ENCODE results near the gene FUCA2.

FUCA2 gene

GRCh38 chr6:143498428-143498827 is 13.1 kb downstream of the FUCA2 start:
- TF ChIP-seq, protein P1, sequence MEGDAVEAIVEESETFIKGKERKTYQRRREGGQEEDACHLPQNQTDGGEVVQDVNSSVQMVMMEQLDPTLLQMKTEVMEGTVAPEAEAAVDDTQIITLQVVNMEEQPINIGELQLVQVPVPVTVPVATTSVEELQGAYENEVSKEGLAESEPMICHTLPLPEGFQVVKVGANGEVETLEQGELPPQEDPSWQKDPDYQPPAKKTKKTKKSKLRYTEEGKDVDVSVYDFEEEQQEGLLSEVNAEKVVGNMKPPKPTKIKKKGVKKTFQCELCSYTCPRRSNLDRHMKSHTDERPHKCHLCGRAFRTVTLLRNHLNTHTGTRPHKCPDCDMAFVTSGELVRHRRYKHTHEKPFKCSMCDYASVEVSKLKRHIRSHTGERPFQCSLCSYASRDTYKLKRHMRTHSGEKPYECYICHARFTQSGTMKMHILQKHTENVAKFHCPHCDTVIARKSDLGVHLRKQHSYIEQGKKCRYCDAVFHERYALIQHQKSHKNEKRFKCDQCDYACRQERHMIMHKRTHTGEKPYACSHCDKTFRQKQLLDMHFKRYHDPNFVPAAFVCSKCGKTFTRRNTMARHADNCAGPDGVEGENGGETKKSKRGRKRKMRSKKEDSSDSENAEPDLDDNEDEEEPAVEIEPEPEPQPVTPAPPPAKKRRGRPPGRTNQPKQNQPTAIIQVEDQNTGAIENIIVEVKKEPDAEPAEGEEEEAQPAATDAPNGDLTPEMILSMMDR (IDR thresholded peaks at IDR 0.05; ENCODE audit: low read depth, low read length, poor library complexity, severe bottlenecking), result no peak
- TF ChIP-seq EZH2phosphoT487 (IDR thresholded peaks at IDR 0.05; ENCODE audit: borderline replicate concordance, low read length), result no peak
- Histone ChIP-seq H3K4me1 (ENCODE audit: control insufficient read depth, low read length) (no peaks in the 10 kb centered on the region), H3K27ac (ENCODE audit: low read depth, low read length) (no peak overlapping the region), H3K27me3 (ENCODE audit: control insufficient read depth, low read length) (no peaks in the 10 kb centered on the region), H3K4me2 (ENCODE audit: low read length) (no peak overlapping the region), H3K79me2 (ENCODE audit: control insufficient read depth, low read length) (no peaks in the 10 kb centered on the region), H3K9me2 (replicated peaks; ENCODE audit: control insufficient read depth, low read length) (no peaks in the 10 kb centered on the region), H4K20me1 (ENCODE audit: control insufficient read depth, insufficient read depth, low read depth, low read length) (no peaks in the 10 kb centered on the region), H3F3A (ENCODE audit: control insufficient read depth, insufficient read depth) (no peaks in the 10 kb centered on the region), H3K36me3 (ENCODE audit: control insufficient read depth, low read length) (no peaks in the 10 kb centered on the region), H3K9me3 (ENCODE audit: control insufficient read depth, insufficient read depth, low read length) (no peaks in the 10 kb centered on the region), H3K4me3 (ENCODE audit: low read length) (no peak overlapping the region)

DNA sequence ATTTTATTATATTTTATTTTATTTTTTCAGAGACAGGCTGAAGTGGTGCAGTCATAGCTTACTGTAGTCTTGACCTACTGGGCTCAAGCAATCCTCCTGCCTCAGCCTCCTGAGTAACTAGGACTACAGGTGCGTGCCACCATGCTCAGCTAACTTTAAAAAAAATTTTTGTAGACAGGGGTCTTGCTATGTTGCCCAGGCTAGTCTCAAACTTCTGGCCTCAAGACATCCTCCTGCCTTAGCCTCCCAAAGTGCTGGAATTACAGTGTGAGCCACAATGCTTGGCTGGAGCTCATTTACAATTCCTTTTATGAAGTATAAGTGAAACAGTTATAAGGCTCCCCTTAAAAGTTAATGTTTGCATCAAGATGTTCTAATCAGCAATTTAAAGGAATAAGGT is 14.5 kb downstream of the FUCA2 start:
- H3F3A ChIP-seq (ENCODE audit: control insufficient read depth, insufficient read depth), result no peaks in the 10 kb centered on the region
- H3K9me2 ChIP-seq (replicated peaks; ENCODE audit: control insufficient read depth, low read length), result no peaks in the 10 kb centered on the region
- no peak for TF ChIP-seq EZH2phosphoT487 (IDR thresholded peaks at IDR 0.05; ENCODE audit: borderline replicate concordance, low read length)
- no peak overlapping the region for H3K27ac ChIP-seq (ENCODE audit: low read depth, low read length)
- H3K27me3 ChIP-seq (ENCODE audit: control insufficient read depth, low read length), result no peaks in the 10 kb centered on the region
- H3K9me3 ChIP-seq (ENCODE audit: control insufficient read depth, insufficient read depth, low read length), result no peaks in the 10 kb centered on the region
- H3K4me3 ChIP-seq (ENCODE audit: low read length), result no peak overlapping the region
- H3K4me1 ChIP-seq (ENCODE audit: control insufficient read depth, low read length), result no peaks in the 10 kb centered on the region
- no peaks in the 10 kb centered on the region for H3K36me3 ChIP-seq (ENCODE audit: control insufficient read depth, low read length)
- no peaks in the 10 kb centered on the region for H4K20me1 ChIP-seq (ENCODE audit: control insufficient read depth, insufficient read depth, low read depth, low read length)
- no peak overlapping the region for H3K4me2 ChIP-seq (ENCODE audit: low read length)
- no peaks in the 10 kb centered on the region for H3K79me2 ChIP-seq (ENCODE audit: control insufficient read depth, low read length)

- Histone ChIP-seq H3K4me1 (ENCODE audit: control insufficient read depth, low read length) (no peaks in the 10 kb centered on the region), H3K4me2 (ENCODE audit: low read length) (no peak overlapping the region), H3K27me3 (ENCODE audit: control insufficient read depth, low read length) (no peaks in the 10 kb centered on the region), H3K79me2 (ENCODE audit: control insufficient read depth, low read length) (no peaks in the 10 kb centered on the region), H4K20me1 (ENCODE audit: control insufficient read depth, insufficient read depth, low read depth, low read length) (no peaks in the 10 kb centered on the region), H3K9me2 (replicated peaks; ENCODE audit: control insufficient read depth, low read length) (no peaks in the 10 kb centered on the region), H3F3A (ENCODE audit: control insufficient read depth, insufficient read depth) (no peaks in the 10 kb centered on the region), H3K9me3 (ENCODE audit: control insufficient read depth, insufficient read depth, low read length) (no peaks in the 10 kb centered on the region), H3K27ac (ENCODE audit: low read depth, low read length) (no peak overlapping the region), H3K4me3 (ENCODE audit: low read length) (no peak overlapping the region), H3K36me3 (ENCODE audit: control insufficient read depth, low read length) (no peaks in the 10 kb centered on the region)
- TF ChIP-seq, protein P1 (IDR thresholded peaks at IDR 0.05; ENCODE audit: low read depth, low read length, poor library complexity, severe bottlenecking), result no peak
- no peak for TF ChIP-seq EZH2phosphoT487 (IDR thresholded peaks at IDR 0.05; ENCODE audit: borderline replicate concordance, low read length)
Measured at GRCh38 chr6:143490775-143491174, 20.7 kb downstream of the FUCA2 start.

DNA sequence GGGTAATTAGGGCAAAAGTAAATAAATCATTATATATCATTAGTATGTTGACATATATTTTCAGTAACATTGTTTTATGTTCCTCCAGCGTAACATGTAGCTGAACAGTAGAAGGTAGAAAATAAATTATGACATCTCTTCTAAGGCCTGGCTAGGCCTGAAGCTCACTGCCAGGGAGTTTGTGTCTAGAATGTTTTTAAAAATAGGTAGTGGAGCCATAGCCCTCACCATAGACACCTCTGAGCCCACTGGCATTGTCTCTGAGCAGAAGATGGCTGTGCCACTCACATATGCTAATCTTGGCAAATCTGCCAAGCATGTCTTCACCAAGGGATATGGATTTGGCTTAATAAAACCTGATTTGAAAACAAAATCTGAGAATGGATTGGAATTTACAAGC is 21.3 kb downstream of the FUCA2 start:
- Histone ChIP-seq H3K4me1 (ENCODE audit: control insufficient read depth, low read length) (no peaks in the 10 kb centered on the region), H4K20me1 (ENCODE audit: control insufficient read depth, insufficient read depth, low read depth, low read length) (no peaks in the 10 kb centered on the region), H3K4me2 (ENCODE audit: low read length) (no peak overlapping the region), H3F3A (ENCODE audit: control insufficient read depth, insufficient read depth) (no peaks in the 10 kb centered on the region), H3K4me3 (ENCODE audit: low read length) (no peak overlapping the region), H3K79me2 (ENCODE audit: control insufficient read depth, low read length) (no peaks in the 10 kb centered on the region), H3K27me3 (ENCODE audit: control insufficient read depth, low read length) (no peaks in the 10 kb centered on the region), H3K36me3 (ENCODE audit: control insufficient read depth, low read length) (no peaks in the 10 kb centered on the region), H3K9me3 (ENCODE audit: control insufficient read depth, insufficient read depth, low read length) (no peaks in the 10 kb centered on the region), H3K9me2 (replicated peaks; ENCODE audit: control insufficient read depth, low read length) (no peaks in the 10 kb centered on the region), H3K27ac (ENCODE audit: low read depth, low read length) (no peak overlapping the region)
- TF ChIP-seq, protein P1 (IDR thresholded peaks at IDR 0.05; ENCODE audit: low read depth, low read length, poor library complexity, severe bottlenecking), result no peak
- TF ChIP-seq EZH2phosphoT487 (IDR thresholded peaks at IDR 0.05; ENCODE audit: borderline replicate concordance, low read length), result no peak

All from DOHH2 (cell line).